Stimulated activated CD8-positive, alpha-beta memory T cell treated with anti-CD3 and anti-CD28 coated beads, Interleukin-12 subunit alpha, Interleukin-12 subunit beta, amount 100 ng/mL, for 24 hours (primary cell): ENCODE results near the gene MED9.
"Not testable (repeated sequence)": the region's sequence is repeated elsewhere in the genome, so short reads cannot be mapped to it uniquely, and the experiment has no call there.

Experiments
- DNase-seq: peaks from one replicate; pipeline ENCODE4 v3.0.0-alpha.2; 2020; ENCODE audit errors: extremely low read depth

Gene MED9

DNA sequence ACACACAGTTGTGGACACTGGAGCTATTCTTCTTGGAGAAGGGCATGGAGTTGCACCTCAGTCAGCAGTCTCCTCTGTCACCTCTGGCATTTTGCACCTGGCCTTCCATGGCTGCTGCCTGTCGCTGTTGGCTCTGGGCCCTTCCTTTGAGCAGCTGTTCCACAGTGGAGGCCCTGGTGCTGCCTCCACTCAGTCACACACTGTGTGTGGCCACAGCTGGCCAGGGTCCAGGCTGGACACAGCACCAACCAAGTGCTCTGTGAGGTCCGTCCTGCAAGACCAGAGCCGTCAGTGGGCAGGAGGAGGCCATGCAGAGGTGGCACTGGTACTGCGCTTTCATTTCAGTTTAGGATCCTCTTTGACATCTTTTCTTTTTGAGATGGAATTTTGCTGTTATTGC lies 21.6 kb upstream of the MED9 start:
- no peak for DNase-seq

DNA sequence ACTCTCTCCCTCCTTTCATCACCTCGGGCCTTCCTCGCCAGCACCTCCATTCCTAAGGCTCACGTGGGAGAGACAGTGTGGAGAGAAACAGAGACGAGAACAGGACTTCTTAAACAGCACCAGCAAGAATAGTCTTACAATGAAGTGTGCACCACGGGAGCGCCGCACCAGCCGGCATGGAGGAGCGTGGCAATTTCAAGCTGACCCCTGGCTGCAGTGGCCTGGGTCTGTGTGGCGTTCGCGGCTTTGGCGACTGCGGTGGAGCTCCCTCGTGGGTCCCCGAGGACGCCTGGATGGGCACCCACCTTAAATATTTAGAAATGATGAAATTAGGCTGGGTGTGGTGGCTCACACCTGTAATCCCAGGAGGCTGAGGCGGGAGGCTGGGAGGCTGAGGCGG lies 20.5 kb upstream of the MED9 start:
- DNase-seq, result no peak

DNA sequence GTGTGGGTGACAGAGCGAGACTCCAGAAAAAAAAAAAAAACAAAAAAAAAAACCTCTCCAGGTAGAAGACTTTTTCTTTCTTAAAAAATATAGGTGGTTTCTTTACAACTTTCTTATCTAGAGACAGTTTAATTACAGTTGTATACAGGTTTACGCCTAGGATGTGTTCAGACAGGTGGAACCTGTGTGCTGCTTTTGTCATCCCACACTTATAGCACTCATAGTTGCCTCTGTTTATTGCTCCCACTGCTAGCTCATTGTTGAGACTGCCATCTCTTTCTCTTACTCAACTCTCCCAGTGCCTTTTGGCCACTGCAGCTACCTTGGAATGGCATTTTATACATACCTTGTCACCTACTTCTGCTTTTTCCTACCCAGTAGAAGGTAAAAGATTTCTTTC lies 19.1 kb upstream of the MED9 start:
- no peak for DNase-seq

DNA sequence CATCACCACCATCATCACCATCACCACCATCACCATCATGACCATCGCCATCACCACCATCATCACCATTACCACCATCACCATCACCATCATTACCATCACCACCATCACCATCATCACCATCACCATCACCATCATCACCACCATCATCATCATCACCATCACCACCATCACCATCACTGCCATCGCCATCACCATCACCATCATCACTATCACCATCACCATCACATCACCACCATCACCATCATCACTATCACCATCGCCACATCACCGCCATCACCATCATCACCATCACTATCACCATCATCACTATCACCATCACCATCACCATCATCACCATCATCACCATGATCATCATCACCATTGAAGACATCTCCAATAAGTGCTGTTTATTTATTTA lies 16.8 kb upstream of the MED9 start:
- DNase-seq, result no peak

DNA sequence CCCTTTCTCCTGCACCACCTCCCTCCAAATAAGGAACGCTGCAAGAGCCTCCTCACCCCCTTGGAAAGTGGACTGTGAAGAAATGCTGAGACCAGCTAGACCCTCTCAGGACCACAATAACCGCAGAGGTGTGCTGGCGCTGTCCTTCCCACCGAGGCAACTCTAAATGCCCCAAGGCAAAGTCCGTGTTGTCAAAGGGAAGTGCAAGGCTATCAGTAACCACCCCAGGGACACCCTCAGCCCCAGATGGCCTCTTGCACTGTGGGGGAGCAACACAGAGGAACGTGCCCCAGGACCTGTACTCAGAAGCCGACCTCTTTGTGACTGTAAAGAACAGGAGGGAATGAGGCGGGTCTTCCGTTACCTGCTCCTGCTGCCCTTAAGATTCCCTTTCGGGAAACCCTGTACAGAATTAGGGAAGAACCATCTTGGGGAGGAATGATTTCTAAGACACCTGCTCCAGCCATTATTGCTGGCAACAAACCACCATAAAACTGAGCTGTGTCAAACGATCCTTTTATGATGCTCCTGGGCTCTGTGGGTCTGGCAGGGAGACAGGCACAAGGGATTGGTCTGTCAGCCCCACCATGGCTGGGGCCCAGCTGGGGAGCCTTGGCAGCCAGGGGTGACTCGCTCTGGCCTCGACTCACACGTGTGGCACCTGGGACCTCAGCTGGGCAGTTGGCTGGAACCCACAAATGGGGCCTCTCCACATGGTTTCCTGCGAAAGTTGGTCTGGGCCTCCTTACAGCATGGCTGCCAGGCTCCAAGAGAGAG lies 14.6 kb upstream of the MED9 start:
- DNase-seq, result no peak

DNA sequence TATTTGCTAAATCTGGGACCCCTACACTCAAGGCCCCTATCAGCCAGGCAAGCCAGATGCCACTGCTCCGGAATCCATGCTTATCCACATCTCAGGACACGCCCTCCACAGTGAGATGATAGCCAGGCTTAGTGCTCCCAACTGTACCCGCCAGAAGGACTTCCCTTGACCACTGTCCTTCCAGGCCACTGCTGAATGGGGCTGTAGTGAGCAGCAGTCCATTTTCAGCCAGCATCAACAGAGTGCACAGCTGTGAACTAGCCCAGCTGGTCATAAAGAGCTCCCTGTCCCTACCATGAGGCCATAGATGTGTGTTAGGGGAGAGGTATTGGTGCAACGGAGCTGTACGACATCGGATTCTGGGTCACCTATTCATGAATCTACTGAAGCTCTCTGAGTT lies 13.0 kb upstream of the MED9 start:
- no peak for DNase-seq

DNA sequence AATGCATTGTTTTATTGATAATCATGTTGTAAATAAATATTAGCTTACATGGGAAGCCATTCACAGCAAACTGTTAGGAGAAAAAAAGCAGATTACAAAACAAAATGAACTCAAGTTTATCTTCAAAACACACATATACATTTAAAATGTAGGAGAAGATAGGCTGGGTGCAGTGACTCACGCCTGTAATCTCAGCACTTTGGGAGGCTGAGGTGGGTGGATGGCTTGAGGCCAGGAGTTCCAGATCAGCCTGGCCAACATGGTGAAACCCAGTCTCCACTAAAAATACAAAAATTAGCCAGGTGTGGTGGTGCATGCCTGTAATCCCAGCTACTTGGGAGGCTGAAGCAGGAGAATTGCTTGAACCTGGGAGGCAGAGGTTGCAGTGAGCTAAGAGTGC lies 10.9 kb upstream of the MED9 start:
- not testable (repeated sequence) for DNase-seq

DNA sequence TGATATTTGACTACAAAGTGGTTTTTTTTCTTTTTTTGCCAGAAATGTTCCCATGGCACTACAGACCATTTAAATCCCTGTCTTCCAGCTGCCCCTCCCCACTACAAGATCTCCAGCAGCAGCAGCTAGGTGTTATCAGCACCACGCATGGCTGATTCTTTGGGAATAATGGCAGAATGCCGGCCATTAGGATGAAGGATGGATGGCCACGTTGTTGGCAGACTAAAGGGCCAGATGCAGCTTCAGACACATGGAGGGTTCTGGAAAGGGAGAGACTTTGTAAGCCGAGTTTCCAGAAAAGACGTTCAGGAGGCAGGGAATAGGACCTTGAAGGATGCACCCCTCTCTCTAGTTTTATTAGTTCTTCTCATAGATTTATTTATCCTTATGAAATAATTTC lies 10.3 kb upstream of the MED9 start:
- DNase-seq, result no peak

DNA sequence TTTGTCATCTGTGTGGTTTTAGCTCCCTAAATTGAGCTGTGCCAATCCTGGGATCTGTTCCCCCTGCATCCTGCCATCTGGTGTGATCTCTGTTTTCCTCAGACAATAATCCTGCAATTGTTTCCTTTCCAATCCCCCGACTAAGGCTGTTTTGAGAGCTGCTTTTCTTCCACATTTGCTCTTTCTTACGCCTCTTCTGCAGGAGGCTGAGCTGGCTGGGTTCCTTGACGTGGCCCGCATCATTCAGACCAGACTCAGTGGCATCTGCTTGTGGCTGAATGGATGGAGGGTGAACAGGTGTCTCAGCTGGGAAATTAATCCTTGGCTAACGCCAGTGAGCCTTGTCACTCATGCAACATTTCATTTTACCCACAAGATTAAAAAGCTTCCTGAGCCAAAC lies 9.8 kb upstream of the MED9 start:
- no peak for DNase-seq

DNA sequence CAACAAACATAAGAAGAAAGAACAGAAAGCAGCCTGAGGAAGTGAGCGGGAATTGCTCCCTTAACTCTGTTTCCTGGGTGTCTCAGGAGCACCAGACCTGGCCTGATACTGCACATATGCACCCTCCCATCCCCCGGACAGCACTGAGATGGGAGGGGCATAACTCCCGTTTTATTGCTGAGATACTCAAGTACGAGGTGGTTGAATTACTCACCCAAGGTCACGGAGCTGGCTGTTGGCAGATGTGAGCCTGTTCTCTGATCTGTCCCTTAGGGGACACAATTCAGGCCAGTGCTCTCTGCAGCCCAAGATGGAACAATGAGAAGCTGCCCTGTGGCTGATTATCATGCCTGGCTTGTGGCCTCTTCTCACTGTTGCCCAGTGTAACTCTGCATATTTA lies 9.1 kb upstream of the MED9 start:
- no peak for DNase-seq

DNA sequence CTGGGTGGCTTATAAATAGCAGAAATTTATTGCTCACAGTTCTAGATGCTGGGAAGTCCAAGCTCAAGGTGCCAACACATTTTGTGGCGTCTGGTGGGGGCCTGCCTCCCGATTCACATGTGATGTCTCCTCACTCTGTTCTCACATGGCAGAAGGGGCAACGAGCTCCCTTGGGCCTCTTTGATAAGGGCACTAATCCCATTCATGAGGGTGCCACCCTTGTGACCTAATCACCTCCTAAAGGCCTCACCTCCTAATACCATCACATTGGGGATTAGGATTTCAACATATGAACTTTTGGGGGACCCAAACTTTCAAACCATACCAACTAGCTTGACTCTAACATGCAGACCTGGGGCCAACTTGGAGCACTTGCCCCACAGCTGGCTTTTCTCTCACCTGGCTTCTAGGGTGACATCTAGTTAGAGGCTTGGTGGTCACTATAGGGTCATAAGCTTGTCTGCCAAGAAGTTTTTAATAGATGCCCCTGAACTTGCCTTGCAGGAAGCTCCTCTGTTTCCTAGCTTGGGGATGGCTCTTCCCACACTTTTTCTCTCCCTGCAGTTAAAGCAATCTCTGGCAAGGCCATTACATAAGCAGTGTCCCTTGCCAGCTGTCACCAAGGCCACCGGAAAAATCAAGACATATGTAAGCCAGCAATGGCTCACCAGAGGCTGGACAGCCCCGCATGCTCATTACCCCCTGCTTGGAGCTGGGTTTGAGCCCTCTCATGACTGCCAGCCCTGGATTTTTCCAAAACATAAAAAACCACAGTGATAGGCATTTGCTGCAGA lies 8.4 kb upstream of the MED9 start:
- no peak for DNase-seq

DNA sequence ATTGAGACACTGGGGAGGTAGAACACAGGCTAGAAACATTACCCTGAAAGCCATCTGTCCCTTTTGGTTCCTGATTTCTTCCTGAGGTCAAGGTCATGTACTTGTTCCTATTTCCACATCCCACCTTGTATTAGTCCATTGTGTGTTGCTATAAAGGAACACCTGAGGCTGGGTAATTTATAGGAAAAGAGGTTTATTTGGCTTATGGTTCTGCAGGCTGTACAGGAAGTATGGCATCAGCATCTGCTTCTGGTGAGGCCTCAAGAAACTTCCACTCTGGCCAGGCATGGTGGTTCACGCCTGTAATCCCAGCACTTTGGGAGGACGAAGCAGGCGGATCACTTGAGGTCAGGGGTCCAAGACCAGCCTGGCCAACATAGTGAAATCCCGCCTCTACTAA lies 7.4 kb upstream of the MED9 start:
- DNase-seq, result no peak

DNA sequence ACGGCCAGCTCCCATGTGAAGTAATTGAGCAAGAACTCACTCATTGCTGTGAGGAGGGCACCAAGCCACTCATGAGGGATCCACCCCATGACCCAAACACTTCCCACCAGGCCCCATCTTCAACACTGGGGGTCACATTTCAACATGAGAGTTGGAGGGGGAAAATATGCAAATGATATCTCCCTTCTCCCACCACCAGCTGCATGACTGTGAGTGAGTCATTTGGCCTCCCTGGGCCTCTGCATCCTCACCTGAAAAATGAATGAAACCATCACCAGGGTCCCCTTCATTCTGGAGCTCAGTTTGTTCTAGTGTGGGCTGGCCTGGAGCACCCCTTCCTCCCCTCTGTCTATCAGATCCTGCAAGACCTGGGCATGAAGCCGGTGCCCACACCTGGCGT lies 6.8 kb upstream of the MED9 start:
- DNase-seq, result no peak

DNA sequence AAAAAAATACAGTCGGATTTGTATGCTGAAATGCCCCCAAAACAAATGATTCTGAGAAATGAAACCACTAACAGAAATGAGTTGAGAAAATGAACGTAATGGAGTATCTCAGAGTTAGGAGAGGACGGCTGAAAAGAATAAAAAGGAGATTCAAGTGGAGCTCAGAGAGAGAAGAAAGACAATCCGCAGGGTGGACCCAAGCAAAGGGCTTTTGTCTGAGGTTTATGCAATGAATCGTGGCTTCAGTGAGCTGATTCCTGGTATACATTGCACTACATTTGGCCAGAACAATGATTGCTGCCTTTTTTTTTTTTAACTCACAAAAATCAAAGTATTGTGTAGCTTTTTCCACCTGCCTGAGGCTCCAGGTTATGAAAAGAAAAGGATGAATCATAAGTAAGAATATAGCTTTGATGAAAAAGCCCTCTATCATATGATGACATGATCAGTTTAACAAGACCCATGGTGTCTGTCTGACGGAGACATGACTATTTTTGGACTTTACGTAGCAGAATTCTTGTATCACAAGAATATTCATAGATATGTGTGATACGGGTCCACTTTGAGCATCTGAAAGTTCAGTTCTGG lies 4.4 kb upstream of the MED9 start:
- DNase-seq, result no peak

DNA sequence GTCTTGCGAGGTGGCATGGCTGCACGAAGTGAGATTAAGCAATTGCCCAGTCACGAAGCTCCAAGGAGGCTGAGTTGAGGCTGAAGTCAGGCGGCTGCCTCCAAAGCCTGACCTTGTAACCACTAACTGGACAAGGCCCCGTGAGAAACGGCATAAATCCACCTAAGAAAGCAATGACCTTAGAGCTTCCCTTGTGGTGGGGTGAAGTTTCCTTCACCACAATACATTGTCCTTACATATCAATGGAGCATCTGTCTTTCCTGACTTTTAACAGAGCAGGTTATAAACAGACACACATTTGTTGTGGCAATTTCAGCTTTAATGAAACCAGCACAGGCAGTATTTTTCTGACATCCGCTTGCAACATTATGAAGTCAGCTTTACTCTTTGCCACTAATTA lies 2.5 kb upstream of the MED9 start:
- no peak for DNase-seq

DNA sequence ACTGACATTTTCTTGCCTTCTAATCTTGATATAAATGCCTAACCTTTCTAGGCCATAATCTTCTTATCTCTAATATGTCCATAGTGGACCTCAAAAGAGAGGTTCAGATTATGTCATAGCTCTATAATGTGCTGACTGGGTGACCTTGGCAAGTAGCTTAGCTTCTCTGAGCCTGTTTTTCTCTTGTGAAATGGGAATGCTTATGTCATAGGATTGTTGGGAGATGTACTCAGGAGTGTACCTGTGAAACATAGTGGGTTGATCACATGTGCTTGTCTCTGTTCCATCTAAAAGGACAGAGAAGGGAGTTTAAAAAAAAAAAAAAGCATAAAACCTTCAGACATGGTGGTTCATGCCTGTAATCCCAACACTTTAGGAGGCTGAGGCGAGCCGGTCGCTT lies 2.4 kb downstream of the MED9 start:
- no peak for DNase-seq

DNA sequence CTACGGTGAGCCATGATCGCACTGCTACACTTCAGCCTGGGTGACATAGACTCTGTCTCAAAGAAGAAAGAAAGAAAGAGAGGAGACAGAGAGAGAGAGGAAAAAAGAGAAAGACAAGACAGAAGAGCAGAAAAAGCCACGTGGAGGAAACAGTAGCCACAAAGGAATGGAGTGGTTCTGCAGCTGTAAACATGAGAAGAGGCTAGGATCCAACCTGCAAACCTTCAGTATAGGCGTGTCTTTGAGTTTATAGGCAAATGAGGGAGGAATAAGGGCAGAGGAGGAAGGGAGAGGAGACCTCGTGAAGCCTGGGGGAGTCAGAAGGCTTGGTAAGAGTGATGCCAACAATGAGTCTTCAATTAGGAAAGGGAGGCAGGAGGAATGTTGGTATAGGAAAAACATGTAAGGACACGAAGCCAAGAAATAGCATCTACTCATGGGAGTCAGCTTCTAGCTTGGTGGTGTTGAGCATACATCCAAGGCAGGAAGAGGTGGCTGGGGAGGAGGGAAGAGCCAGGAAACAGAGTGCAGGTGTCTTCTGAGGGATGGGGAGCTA lies 3.9 kb downstream of the MED9 start:
- no peak for DNase-seq

DNA sequence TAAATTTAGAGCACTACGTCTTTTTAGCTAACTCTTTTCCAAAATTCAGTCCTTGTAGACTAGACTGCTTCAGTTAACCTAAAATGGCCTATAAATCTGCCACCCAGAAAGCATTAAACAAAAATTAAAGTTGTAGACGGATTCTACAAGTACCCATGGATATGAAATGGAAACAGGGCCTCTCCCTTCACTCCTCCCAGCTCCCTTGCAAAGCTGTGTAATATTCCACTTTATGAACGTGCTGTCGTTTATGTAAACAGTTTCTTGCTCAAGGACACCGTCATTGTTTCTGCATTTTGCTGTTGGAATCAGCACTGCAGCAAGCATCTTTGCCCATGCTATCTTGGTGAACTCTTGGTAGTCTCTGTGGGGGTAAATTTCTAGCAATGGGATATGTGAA lies 5.1 kb downstream of the MED9 start:
- no peak for DNase-seq

DNA sequence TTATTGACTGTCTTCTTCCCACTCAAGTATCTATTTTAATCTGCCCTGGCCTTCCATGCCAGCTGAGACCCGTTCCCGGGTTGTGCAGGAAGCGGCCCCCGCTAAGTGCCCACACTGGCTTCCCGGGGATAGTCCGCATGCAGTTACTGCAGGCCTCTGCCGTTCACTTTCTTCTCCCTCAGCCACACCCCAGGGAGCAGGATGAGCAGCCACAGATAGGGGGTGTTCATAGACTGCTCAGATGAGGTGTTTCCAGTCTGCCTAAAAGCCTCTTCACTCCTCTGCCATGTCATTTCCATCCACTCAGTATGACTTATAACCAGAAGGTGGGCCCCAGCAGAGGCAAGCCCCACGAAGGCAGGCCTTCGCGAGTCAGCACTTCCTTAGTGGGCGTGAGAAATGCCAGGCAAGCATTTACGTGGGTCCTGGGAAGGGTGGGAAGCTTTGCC lies 7.7 kb downstream of the MED9 start:
- no peak for DNase-seq

DNA sequence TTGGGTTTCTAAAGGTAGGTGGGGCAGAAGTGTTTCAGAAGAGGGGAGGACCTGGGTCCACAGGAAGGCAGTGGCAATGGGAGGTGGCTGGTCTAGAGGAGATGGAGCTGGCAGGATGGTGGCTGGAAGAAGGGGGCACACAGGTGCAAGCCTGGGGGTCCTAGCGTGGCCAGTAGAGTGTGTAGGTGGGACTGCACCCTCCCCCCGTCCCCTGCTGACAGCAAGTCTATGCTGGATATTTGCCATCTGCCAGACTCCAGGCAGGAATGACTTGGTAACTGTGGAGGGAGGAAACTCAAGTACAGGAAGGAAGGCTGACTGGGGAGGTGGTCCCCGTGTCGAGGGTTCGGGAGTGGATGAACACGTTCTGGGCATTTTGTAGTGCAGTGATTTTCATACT lies 8.6 kb downstream of the MED9 start:
- no peak for DNase-seq

DNA sequence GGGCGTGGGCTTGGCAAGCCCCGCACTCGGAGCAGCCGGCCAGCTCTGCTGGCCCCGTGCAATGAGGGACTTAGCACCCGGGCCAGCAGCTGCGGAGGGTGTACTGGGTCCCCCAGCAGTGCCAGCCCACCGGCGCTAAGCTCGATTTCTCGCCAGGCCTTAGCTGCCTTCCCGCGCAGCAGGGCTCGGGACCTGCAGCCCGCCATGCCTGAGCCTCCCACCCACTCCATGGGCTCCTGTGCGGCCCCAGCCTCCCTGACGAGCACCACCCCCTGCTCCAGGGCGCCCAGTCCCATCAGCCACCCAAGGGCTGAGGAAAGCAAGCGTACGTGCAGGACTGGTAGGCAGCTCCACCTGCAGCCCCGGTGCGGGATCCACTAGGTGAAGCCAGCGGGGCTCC lies 9.6 kb downstream of the MED9 start:
- DNase-seq, result not testable (repeated sequence)

DNA sequence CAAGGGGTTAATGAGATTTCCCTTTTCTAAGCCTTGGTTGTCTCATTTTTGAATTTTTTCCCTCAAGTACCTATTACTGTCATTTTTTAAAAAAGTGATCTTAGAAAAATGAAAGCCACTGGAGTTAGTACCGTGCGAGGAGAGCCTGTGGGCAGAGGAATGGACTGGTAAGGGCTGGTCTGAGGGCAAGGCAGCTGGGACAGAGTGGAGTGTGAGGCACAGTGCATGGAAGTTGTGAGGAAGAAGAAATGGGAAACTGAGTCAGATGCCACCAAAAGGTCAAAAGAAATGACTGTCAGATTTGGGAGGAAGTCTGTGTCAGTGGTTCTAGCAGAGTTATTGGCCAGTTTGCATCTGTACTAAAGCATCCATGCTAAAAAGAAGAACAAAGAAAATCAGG lies 11.2 kb downstream of the MED9 start:
- DNase-seq, result no peak

DNA sequence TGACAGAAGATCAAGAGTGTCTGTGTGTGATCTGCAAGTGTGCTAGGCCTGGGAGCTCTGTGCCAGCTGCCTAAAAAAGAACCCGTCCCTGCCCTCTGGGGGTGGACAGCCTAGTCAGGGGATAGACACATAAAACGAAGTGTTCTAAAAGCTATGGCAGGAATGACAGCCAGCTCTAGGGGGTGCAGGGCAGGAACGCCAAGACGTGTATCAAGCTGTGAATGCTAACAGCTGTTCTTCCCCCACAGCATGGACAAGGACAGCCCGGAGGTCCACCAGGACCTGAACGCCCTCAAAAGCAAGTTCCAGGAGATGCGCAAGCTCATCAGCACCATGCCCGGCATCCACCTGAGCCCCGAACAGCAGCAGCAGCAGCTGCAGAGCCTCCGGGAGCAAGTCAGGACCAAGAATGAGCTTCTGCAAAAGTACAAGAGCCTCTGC lies 14.3 kb downstream of the MED9 start:
- no peak for DNase-seq
